HG03378 (cell line): ENCODE results near the gene MND1.

Experiments used
- ATAC-seq: cut with Tn5 transposase; IDR thresholded peaks from one replicate; pipeline ENCODE4 v1.9.1; 2021; ENCODE audit warnings: mild to moderate bottlenecking, moderate library complexity; ENCODE audit not compliant: unreplicated experiment

MND1 gene, protein sequence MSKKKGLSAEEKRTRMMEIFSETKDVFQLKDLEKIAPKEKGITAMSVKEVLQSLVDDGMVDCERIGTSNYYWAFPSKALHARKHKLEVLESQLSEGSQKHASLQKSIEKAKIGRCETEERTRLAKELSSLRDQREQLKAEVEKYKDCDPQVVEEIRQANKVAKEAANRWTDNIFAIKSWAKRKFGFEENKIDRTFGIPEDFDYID

DNA sequence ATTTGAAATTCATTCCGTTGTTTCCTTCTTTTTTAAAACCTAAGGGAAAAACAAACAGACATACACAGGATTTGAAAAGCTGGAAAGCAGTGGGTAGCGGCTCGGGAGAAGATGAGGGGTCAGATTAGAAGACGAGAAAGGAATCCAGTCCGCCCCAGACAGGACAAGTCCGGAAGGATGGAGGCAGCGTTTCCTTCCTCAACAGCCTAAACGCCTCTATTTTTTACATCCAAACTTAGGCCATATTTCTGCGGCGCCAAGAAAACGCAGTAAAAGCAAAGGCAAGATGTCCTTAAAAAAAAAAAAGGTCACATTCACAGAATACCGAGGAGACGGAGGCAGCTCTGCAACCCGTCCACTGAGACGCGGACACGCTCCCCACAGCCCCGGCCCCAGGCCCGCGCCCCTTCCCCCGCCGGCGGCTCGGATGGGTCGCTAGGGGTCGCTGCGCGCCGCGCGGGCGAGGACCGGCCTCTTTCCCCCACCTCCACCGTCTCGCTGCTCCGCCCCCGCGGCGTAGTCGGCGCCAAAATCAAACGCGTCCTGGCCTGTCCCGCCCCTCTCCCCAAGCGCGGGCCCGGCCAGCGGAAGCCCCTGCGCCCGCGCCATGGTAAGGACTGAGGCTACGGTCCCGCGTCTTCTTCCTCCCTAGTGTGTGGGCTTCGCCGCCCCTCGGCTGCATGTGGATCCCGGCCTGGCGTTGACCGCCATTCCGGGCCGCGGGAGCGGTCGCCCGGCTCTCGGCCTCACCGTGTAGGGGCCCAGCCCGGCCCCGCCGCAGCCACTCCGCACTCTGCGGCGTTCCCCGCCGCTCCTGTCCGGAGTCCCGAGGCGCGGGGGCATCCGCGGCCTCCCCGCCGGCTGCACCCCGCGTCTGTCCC, at the start of gene MND1:
TSS of gene MND1 (plus strand) at position 558 of the 881 bp plus-strand sequence. CDS start at position 608, 50 bp downstream.
- ATAC-seq = peak; percentile 66

DNA sequence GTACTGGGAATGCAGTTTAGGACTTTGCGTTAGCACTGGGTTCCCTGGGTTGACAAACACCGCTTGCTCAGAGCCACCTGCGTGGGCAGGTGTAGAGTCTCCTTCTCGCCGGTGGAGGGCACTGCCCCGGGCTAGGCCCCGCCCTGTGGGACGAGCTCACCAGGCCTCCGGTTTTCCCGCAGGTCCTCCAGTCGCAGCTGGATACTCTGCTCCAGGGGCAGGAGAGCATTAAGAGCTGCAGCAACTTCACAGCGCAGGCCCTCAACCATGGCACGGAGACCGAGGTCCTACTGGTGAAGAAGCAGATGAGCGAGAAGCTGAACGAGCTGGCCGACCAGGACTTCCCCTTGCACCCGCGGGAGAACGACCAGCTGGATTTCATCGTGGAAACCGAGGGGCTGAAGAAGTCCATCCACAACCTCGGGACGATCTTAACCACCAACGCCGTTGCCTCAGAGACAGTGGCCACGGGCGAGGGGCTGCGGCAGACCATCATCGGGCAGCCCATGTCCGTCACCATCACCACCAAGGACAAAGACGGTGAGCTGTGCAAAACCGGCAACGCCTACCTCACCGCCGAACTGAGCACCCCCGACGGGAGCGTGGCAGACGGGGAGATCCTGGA, 49.2 kb upstream of the MND1 start:
- no peak for ATAC-seq

DNA sequence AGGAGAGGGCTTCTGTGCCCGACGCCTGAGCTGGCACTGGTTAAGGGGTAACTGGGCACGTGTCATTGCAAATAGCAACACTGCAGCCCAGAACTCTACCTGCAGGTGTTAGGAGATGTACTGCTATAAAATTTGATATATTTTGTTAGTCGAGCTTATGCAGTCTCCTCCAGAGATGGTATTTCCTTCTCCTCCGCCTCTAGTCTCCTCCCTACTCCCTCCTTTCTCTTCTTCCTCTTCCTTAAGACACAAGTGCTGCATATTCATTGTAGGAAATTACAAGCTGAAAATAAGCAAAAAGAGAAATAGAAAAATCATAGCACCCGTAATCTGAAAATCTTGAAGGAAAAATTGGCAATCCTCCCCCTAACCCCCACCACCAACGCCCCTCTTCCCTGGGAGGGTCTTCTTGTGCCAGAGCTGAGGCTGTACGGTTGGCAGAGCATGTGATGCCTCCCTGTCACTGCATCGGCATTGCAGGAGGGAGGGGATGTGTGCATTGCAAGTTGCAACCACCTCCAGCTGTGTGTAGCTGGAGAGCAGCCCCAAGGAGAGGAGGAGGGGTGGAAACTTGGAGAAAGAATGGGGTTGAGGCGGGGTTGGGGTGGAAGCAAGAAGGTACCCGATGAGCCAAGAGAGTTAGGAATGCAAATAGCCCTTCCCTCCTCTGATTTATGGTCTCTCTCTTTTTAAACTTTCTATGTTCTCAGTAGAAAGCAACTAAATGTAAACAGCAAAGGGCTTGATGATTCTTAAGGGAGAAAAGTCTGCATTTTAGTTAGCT, 48.3 kb upstream of the MND1 start:
- no peak for ATAC-seq

DNA sequence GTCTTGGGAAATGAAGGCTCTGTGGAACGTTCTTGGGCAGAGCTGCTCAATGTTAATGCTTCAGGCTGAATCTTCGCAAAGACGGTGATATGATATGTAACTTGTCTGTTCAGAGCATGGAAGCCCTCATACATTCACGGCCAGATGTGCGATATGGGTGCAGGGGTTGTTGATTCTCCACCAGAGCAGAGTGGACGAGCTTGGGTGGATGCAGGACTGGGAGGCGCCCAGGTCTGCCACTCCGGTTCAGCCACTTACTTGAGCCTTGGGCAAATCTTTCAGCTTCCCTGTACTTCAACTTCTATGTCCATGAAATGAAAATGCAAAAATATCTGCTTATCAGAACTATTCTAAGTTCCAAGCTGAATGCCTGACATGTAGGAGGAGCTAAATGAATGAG, 47.4 kb upstream of the MND1 start:
- no peak for ATAC-seq

DNA sequence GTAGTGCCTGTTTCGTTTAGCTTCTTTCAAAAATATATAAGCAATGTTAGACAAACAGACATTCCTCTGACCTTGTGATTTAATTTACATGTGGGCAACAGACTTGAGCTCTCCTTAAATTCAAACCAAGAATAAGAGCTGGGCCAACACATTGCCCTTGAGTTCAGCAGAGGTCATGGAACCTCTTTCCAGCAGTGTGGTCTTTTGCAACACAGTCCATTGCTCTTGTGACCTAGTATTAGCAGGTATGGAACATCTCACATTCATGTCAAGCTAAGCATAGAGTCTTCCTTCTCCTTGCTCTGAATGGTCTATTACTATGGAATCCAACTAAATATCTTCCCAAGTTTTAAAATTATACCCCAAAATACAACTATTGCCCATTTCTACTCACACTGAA, 33.7 kb upstream of the MND1 start:
- ATAC-seq = no peak

DNA sequence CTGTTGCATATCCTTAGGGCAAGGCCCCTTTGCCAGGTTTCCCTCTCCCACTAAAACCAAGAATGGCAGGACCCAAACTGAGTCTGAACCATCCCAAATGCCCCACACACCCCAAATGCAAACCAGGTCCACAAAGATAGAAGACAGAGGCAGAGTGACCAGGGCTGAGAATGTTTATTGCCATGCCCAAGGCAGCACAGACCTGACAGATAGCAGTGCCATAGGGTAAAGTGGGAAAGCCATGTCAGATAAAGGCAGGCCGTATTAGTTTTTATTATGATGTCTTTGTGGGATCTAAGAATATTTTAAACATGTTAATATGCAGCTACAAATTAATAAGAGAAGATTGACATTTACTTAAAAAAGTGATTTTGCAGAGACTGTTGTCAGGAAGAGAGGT, 29.6 kb upstream of the MND1 start:
- ATAC-seq = no peak

DNA sequence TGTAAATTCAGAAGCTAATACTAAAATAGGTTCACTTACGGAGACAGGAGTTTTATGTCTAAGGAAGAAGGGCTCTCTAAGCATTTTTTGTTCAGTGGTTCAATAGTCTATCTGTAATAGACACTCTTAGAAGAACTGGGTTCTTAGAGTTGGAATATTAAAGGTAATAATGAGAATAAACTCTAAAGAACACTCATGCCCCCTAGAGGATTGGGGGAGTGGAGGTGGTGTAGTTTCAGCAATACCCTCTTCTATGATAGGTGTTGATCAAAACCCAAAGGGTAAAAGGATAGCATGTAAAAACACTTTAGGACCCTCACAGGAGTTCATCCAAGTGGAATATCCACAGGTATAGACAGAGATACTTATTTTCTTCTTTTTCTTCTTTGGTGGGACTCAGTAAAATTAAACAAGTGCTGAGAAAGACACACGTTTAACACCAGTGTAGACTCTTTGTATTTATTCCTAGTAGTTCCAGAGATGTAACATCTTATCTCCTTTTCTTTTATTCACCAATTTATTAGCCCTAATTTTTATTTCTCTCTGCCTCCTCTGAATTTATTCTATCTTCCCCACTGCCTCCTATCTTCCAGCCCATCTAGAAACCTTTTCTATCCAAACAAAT, 25.7 kb upstream of the MND1 start:
- ATAC-seq = no peak

DNA sequence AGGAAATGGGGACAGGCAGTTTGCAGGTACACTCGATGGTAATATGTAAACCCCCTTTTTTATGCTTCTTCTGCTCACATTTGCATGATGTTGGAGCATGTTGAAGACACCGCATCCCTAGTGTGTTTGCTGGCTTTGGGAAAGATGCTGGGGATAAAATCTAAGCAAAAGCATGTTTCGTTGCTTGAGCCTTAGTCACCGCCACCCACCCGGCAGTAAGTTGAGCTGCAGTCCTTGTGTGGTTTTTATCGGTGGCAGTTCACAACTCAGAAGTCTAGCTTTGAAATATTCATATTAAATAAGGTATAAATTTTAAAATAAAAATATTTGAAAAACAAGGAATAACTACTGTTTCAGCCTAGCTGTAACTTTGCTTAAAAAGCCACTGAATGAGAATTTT, 21.7 kb upstream of the MND1 start:
- no peak for ATAC-seq

DNA sequence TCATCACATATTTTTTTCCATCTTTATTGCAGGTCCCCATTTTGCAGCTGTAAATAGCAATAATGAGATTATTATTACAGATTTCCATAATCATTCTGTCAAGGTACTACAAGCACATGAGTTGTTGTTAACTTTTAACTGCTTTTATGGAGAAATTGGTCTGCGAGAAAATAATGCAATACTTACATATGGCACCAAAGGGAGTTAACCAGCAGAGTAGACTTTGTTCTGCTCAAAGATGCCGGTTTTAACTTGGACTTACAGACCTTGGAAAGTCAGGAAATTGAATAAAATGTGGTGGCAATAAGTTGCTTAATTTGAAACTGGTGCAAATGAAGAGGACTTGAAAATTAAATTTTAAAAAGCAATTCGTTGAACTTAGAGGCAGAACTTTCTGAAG, 20.4 kb upstream of the MND1 start:
- no peak for ATAC-seq

DNA sequence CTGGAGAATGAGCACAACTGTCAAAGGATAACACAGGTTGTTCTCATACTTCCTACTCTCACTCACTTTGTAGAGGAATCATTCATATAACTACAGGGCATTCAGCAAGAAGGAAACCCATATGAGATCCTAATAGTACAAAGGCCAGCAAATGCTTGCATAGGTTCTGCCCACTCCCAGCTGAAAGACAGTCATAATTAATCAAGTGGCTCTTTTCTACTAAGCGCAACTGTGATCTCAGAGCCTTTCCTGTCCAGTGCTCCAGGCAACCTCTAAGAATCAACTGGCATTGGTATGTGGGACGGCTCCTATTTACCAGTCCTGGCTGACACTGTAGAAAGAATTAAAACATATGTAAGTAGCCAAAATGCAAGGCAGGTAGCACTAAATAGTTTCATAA, 18.9 kb upstream of the MND1 start:
- ATAC-seq = no peak

DNA sequence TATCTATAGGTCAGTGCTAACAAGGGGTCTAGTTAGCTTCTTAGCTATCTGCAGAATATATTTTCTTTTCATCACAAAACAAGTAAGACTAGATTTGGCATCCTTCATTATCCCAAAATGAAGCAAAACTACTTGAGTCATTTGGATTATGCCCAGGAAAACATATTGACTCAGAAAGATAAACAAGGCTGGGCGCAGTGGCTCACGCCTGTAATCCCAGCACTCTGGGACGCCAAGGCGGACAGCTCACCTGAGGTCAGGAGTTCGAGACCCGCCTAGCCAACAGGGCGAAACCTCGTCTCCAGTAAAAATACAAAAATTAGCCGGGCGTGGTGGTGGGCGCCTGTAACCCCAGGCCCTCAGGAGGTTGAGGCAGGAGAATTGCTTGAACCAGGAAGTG, 18.0 kb upstream of the MND1 start:
- ATAC-seq = no peak

DNA sequence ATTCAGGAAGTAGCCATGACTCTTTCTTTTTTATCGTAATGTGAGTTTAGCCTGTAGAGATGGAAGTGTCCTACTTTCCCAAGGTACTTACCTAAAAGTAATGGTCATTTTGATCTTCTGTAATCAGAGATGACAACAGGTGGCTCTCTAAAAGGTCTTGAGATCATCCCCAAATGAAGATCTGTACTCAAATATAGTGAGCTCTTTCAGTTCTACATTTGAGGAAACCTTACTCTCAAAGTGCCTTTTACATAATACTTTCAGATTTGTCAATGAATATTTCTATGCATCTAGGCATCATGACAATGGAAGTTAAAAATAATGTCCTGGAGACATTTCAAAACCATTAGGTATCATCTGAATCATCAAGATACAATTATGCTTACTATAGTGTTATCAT, 17.2 kb upstream of the MND1 start:
- no peak for ATAC-seq

DNA sequence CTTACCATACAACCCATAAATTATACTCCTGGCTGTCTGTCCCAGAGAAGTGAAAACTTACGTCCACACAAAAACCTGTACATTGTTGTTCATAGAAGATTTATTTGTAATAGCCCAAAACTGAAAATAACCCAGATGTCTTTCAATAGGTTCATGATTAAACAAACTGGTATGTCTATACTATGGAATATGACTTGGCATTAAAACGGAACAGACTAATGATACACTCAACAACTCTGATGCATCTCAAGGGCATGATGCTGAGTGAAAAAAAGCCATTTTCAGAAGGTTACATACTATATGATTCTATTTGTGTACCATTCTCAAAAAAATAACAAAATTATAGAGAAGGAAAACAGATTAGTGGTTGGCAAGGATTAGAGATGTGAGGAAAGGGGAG, 11.6 kb upstream of the MND1 start:
- no peak for ATAC-seq

DNA sequence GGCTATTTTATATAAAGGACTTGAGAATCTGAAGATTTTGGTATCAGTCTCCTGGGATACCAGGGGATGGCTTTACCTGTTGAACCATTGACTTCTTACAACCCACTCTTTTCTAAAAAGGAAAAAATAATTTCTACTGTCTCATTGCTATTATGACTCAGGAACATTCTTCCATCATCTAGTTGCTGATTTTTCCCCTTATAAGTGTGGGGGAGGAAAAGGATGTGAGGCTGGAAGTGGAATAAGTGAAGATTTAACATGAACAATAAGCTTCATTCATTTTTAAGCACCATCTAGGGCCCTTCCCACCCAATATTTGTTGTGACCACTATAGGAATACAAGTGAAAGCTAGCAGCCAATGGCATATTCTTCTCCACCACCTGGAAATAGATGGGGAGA, 10.6 kb upstream of the MND1 start:
- ATAC-seq = no peak

DNA sequence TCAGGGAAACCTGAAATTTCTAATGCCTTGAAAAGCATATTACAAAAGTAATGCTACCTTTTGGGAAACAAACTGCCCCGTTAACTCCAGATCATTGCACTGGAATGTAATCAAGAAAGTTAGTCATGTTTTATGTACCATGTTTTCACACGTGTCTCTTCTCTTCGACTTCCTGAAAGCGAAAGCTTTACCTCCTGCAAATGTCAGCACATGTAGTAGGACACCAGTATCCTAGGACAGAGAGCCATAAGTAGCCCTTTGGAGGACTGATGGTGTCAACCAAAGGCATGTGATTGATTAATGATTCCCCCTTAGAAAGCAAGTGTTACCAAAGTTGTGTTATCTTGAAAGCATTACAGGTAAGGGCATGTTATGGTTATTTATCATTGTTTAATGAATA, 8.8 kb upstream of the MND1 start:
- no peak for ATAC-seq

DNA sequence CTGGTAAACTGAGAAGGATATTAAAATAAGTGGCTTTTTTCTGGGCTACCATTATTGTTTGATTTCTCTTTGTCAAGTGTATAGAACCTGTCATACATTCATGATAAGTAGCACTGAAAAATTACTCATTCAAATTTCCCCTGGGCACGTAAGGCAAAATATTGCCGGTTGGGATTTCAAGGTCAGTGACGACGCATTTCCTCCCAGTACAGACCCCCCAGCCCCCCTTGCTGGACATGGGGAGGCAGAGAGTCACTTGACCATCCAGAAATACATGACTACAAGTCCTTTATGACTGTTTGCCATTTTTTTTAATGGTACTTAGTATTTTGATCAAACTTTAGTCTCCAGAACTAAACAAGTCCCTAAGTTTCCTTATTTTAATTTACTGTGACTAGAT, 6.8 kb upstream of the MND1 start:
- ATAC-seq = no peak

DNA sequence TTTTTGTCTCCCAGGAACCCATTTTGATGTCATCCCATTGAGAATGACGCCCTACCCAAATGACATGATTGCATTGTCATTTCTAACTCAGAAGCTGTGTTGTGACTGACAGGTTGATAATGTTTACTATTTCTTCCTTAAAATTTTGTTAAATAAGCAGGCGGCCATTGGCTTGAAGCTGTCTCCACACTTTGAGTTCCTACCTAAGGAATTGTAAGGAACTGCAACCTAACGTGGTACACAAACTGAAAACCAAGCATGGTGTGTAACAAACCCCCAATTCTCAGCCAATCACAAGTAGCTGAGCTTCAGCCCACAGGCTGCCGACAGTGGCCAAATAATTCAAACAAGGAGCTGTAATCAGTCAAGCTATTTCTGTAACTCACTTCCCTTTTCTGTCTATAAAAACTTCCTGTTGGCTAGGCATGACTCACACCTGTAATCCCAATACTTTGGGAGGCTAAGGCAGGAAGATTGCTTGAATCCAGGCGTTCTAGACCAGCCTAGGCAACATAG, 2.9 kb upstream of the MND1 start:
- no peak for ATAC-seq

DNA sequence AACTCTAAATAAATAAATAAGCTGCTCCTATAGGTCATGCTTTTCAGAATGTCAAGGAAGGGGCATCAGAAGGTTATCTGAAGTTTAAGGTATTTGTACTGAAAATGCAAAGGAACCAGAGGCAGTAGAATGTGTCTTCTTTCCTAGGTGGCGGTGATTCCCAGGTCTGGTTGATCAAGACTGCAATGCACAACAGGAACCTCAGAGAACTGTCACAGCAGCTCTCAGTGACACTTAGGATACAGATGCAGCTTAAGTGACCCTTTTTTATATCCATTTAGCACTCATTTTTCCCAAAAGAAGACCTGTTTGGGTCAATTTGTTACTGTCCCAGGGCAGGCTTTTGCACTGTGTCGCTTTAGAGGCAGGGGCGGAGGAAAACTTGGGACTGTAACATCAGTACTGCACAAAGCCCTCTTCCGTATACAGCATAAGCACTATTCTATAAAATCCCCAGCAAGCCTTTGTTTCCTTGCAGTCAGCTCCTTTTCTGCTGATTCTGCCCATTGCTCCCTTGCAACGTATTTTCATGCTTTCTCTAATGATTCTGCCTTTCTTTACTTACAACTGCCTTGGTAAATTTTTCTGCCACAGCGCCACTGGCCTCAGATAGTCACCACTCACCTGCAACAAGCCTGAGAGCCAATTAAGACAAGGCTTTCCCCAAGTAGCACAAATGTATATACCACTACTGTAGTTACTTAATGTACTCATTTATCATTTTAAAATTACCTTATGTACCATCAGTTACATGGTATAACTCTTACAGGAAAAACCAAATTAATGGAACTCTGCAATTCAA, 1.5 kb upstream of the MND1 start:
- no peak for ATAC-seq

DNA sequence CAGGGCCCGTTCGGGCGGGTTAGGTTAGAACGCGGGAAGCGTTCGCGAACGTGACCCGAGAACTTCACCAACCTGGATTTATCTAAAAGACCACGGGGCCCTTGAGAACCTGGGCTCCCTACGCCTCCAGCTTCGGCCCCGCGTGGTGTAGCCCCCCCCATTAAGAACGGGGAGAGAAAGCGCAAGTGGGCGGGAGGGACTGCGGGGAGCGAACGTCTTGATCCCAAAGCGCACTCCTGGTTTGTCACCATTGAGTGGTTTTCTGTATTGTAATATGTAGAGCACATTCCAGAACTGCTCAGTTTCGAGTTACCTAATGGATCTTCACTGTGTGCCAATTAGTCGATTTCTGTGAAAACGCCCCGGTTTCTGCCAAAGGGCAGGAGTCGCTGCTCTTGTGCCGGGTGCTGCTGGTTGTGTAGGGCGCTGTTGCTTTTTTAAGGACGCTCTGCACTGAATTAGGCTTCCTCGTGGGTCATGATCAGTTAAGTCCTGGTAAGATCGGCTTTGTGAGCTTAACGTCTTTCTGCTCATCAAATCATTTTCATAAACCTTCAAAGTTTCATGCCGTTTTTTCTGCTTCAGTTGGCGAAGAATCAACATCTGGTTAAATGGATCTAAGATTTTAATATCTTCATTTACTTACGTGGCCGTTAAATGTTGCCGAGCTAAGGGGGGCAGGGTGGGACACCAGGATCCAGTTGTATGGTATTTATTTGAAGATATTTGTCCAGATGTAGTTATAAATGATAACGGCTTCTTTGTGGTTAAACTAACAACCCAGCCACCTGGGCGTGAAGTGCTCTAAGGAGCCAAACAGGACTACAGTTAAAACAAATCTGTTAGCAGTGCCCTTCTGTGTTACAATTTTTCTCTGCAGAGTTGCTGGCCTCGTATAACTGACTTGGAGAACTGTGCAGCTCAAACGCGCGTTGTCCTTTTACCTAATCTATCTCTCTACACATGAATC, 809 bp downstream of the MND1 start:
- peak; percentile 19 for ATAC-seq
